GM19467 (cell line): ENCODE measurements around the gene ENGASE.

Source experiments
- ATAC-seq: cut with Tn5 transposase; IDR thresholded peaks from one replicate; pipeline ENCODE4 v1.9.1; 2021; ENCODE audit warnings: mild to moderate bottlenecking, moderate library complexity; ENCODE audit not compliant: unreplicated experiment

Gene ENGASE

DNA sequence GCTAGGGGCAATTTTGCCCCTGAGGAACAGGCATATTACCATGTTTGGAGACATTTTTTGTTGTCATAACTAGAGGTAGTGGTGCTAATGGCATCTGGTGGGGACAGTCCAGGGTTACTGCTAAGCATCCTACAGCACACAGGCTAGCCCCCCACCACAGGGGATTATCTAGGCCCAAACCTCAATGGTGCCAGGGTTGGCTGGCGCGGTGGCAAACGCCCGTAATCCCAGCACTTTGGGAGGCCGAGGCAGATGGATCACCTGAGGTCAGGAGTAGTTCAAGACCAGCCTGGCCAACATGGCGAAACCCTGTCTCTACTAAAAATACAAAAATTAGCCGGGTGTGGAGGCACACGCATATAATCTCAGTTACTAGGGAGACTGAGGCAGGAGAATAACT lies 35.5 kb upstream of the ENGASE start:
- ATAC-seq = no peak

- no peak for ATAC-seq
Observed at GRCh38 chr17:79039886-79040285, 34.7 kb upstream of the ENGASE start.

DNA sequence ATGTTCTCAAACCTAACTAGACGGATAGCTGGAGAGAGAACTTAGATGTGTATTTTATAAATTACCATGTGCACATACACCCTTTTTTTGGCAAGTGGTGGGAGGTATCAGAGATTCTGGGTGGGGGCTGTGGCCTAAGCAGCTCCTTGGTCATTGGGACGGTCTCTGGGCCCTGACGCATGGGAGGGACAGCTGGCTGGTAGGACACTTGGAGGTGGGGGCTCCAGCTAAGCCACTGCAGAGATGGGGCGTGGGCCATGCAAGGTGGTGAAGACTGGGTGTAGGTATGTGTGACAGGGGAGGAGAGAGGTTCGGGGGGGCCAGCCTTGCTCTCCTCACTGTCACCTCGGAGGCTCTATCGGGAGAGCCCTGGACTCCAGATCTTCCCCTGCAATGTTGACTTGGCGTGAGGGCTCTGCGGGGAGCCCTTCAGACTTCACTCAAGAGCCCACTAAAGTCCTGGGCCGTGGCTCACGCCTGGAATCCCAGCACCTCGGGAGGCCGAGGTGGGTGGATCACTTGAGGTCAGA lies 33.5 kb upstream of the ENGASE start:
- ATAC-seq = no peak

GRCh38 chr17:79041723-79042420 lies 32.8 kb upstream of the ENGASE start:
- ATAC-seq = no peak

GRCh38 chr17:79042421-79043190 lies 32.0 kb upstream of the ENGASE start:
- no peak for ATAC-seq

GRCh38 chr17:79043191-79043930 lies 31.3 kb upstream of the ENGASE start:
- ATAC-seq = no peak

DNA sequence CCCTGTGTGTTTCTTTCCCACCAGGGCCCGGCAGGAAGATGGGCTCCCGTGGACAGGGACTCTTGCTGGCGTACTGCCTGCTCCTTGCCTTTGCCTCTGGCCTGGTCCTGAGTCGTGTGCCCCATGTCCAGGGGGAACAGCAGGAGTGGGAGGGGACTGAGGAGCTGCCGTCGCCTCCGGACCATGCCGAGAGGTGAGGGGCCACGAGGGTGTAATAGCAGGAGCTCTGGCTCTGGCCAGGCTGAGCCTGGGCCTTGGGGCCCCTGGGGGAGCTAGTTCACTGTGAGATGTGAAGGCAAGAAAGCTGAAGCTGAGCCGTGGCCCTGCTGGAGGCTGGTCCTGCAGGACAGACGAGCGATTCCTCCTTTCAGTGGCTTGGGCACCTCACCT lies 30.7 kb upstream of the ENGASE start:
- no peak for ATAC-seq

- no peak for ATAC-seq
Observed at GRCh38 chr17:79044462-79044861, 30.2 kb upstream of the ENGASE start.

- ATAC-seq = no peak
Observed at GRCh38 chr17:79045001-79045729, 29.5 kb upstream of the ENGASE start.

DNA sequence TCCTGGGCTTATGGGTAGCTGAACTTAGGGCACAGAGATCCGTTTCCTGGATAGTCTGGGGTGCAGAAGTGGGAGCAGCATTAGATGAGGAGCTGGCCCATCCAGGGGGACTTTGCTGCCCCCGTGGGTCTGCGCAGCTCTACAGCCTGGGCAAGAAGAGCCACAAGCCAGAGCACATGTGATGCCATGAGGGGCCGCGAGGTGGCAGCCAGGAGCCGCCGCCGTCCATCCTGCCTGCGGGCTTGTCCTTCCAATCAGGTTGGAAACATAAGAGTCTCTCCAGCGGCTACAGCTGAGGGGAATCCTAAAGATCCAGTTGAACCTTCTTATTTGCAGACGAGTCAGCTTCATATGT lies 28.8 kb upstream of the ENGASE start:
- ATAC-seq = no peak

GRCh38 chr17:79046197-79046915 lies 28.3 kb upstream of the ENGASE start:
- no peak for ATAC-seq

DNA sequence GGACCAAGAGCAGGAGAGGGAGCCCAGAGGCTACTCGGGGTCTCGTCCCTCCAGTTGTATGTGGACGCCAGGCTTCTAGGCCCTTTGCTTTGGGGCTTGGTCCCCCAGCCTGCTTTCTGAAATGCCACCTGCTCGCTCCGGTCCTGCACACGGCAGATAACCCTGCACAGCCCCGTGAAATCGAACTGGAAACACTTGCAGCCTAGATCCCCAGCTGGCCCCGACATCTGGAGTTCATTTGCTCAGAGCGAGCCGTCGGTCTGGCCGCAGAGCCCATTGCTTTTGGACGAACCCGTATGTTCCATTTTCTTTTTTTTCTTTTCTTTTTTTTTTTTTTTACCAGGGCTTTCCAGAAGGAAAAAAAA lies 27.7 kb upstream of the ENGASE start:
- ATAC-seq = no peak

DNA sequence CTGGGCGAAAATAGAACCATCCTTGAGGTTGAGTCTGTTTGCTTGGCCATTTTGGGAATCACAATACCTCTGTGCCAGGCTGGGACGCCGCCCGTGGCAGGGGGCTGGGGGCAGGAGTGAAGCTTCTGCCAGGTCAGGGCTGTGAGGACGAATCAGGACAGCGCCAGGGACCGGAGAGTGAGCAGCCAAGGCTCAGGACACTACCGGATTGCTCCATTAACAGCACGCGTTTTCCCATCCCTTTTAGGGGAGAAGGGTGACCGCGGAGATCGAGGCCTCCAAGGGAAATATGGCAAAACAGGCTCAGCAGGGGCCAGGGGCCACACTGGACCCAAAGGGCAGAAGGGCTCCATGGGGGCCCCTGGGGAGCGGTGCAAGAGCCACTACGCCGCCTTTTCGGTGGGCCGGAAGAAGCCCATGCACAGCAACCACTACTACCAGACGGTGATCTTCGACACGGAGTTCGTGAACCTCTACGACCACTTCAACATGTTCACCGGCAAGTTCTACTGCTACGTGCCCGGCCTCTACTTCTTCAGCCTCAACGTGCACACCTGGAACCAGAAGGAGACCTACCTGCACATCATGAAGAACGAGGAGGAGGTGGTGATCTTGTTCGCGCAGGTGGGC lies 27.2 kb upstream of the ENGASE start:
- no peak for ATAC-seq

- ATAC-seq = no peak
Observed at GRCh38 chr17:79047923-79048825, 26.4 kb upstream of the ENGASE start.

- no peak for ATAC-seq
Observed at GRCh38 chr17:79048826-79049755, 25.5 kb upstream of the ENGASE start.

DNA sequence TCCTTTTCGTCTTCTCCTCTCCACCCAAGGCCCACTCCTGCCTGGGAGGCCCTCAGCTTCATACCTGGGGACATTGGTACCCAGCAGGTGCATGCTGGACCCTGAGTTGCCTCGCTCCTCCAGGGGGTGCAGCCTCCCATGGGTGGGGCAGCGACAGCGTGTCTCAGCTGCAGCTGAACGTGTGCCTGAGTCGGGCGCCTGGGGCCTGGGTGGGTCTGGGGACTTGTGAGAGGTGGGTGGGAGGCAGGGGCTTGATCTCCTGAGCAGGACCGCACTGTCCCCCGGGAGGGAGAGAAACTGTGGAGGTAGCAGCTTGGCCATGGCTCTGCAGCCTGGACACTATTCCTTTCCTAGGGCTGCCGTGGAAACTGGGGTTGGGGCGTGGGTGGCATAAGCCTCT lies 24.8 kb upstream of the ENGASE start:
- no peak for ATAC-seq

- ATAC-seq = no peak
Observed at GRCh38 chr17:79050551-79050950, 24.1 kb upstream of the ENGASE start.

- ATAC-seq = no peak
Observed at GRCh38 chr17:79051306-79051705, 23.3 kb upstream of the ENGASE start.
